ENCODE measurements around the gene BRD8. TPM values are rescaled to one million over a fixed set of nuclear protein-coding genes. Genes with fewer than 3 reads are reported as not detected.

BRD8 gene
- total and polyA plus RNA-seq, 2 donors (not counting 1 experiment from before 2014, with no cell fraction given), result 22.9 to 98.9 TPM

DNA sequence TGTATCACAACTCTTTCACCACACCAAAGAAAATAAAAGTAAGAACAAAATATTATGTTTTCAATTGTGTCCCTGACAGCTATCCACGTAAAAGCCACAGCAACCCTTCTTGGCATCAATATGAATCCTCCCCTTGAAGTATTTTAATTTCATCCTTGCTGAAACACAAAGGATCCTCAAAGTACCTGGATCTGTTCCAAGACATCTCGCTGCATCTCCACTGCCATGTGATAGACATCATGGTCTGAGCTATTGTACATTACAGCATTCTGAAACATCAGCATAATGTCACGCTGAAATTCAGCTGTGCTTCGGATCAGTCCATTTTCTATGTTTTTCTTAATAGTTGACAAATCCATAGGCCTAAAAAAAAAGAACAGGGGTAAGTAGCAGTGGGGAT is 17.7 kb downstream of the BRD8 start:
- Histone ChIP-seq H3K9ac (ENCODE audit: low read length) (no peak overlapping the region), H2AFZ (ENCODE audit: insufficient read depth, low read depth, low read length, poor library complexity, severe bottlenecking) (no peak overlapping the region), H3K27me3 (replicated peaks in 1 of 4; ENCODE audit: control extremely low read depth in 1 of 4, control insufficient read depth in 3 of 4, insufficient read depth in 4 of 4, low read length in 3 of 4) (no peaks in the 10 kb centered on the region), H3K4me1 (ENCODE audit: control insufficient read depth in 2 of 2, insufficient read depth in 2 of 2, low read length in 2 of 2) (no peaks in the 10 kb centered on the region), H3K27ac (ENCODE audit: low read length in 2 of 2) (no peak overlapping the region), H3K4me3 (ENCODE audit: control extremely low read depth in 1 of 5, extremely low read depth in 1 of 5, insufficient read depth in 1 of 5, low read depth in 2 of 5, low read length in 4 of 5) (no peak overlapping the region), H3K79me2 (ENCODE audit: control insufficient read depth, insufficient read depth, low read length) (no peaks in the 10 kb centered on the region), H3K36me3 (replicated peaks in 1 of 2; ENCODE audit: control extremely low read depth in 1 of 2, control insufficient read depth in 1 of 2, extremely low read depth in 1 of 2, insufficient read depth in 2 of 2, low read length in 1 of 2) (peaks cover 29 to 91% of the 10 kb centered on the region in 2 experiments), H4K20me1 (ENCODE audit: control insufficient read depth, insufficient read depth, low read length, poor library complexity, severe bottlenecking) (no peaks in the 10 kb centered on the region), H3K4me2 (replicated peaks; ENCODE audit: low read depth, low read length, poor library complexity, severe bottlenecking) (no peak overlapping the region), H3K9me3 (ENCODE audit: control extremely low read depth in 1 of 3, control insufficient read depth in 2 of 3, insufficient read depth in 1 of 3, low read length in 2 of 3) (no peaks in the 10 kb centered on the region)
- Mint-ChIP-seq H3K4me1 (no peaks in the 10 kb centered on the region), H3K9me3 (ENCODE audit: insufficient read depth) (no peaks in the 10 kb centered on the region), H3K27ac (no peak overlapping the region), H3K27me3 (no peaks in the 10 kb centered on the region), H3K4me3 (no peak overlapping the region)
- WGBS (ENCODE audit: insufficient coverage), result 100% methylated on average over 2 of the region's 4 CpGs
- DNase-seq (no peak), ATAC-seq (ENCODE audit: low read depth) (no peak)
- CTCF ChIA-PET, result no interaction called here
- intact Hi-C loops (cut with micrococcal nuclease), result no loop called here
- TF ChIP-seq CTCF (IDR thresholded peaks at IDR 0.05) (no peak), EZH2 (IDR thresholded peaks at IDR 0.05; ENCODE audit: borderline replicate concordance, insufficient read depth, low read depth, low read length, poor library complexity, severe bottlenecking) (no peak)
- POLR2A ChIA-PET, result no interaction called here

DNA sequence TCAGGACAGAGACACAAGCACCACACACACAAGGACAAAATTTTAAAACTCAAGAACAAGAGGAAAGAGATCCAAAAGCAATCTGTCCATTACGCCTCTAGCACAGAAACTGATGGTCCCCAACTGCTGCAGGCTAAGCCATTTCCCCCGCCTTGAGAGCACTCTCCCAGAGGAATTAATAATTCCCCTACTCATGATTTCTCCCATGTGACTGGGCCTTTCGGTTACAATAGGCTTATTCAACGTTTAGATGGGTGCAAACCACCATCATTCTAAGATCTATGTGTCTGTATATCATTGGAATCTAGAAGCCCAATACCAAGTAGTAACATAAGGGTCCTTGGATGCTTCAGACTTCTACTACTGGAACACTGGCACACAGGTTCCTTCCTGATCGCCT is 18.8 kb downstream of the BRD8 start:
- H3K27ac Mint-ChIP-seq, result peak overlapping the region; percentile 26
- WGBS (ENCODE audit: insufficient coverage), result 100% methylated on average over 3 of the region's 5 CpGs
- Histone ChIP-seq H3K4me2 (replicated peaks; ENCODE audit: low read depth, low read length, poor library complexity, severe bottlenecking) (no peak overlapping the region), H3K27ac (ENCODE audit: low read length in 2 of 2) (no peak overlapping the region), H4K20me1 (ENCODE audit: control insufficient read depth, insufficient read depth, low read length, poor library complexity, severe bottlenecking) (no peaks in the 10 kb centered on the region), H3K4me3 (ENCODE audit: control extremely low read depth in 1 of 5, extremely low read depth in 1 of 5, insufficient read depth in 1 of 5, low read depth in 2 of 5, low read length in 4 of 5) (no peak overlapping the region), H3K36me3 (replicated peaks in 1 of 2; ENCODE audit: control extremely low read depth in 1 of 2, control insufficient read depth in 1 of 2, extremely low read depth in 1 of 2, insufficient read depth in 2 of 2, low read length in 1 of 2) (peaks cover 29 to 81% of the 10 kb centered on the region in 2 experiments), H3K9me3 (ENCODE audit: control extremely low read depth in 1 of 3, control insufficient read depth in 2 of 3, insufficient read depth in 1 of 3, low read length in 2 of 3) (no peaks in the 10 kb centered on the region), H3K79me2 (ENCODE audit: control insufficient read depth, insufficient read depth, low read length) (no peaks in the 10 kb centered on the region), H3K27me3 (replicated peaks in 1 of 4; ENCODE audit: control extremely low read depth in 1 of 4, control insufficient read depth in 3 of 4, insufficient read depth in 4 of 4, low read length in 3 of 4) (no peaks in the 10 kb centered on the region), H3K9ac (ENCODE audit: low read length) (no peak overlapping the region), H3K4me1 (ENCODE audit: control insufficient read depth in 2 of 2, insufficient read depth in 2 of 2, low read length in 2 of 2) (no peaks in the 10 kb centered on the region), H2AFZ (ENCODE audit: insufficient read depth, low read depth, low read length, poor library complexity, severe bottlenecking) (no peak overlapping the region)
- ATAC-seq (ENCODE audit: low read depth), result no peak
- TF ChIP-seq EZH2 (IDR thresholded peaks at IDR 0.05; ENCODE audit: borderline replicate concordance, insufficient read depth, low read depth, low read length, poor library complexity, severe bottlenecking), result no peak
- no peak for TF ChIP-seq CTCF (IDR thresholded peaks at IDR 0.05)
- no peak for DNase-seq
- ChIA-PET CTCF (no interaction called here), POLR2A (no interaction called here)
- H3K4me1 Mint-ChIP-seq, result no peaks in the 10 kb centered on the region
- no peaks in the 10 kb centered on the region for H3K9me3 Mint-ChIP-seq (ENCODE audit: insufficient read depth)
- H3K27me3 Mint-ChIP-seq, result no peaks in the 10 kb centered on the region
- intact Hi-C loops (cut with micrococcal nuclease), result no loop called here
- no peak overlapping the region for H3K4me3 Mint-ChIP-seq

Measured in B cell (primary cell).